Transverse colon (tissue), 4 donors: ENCODE data around the gene KCNIP3. TPM values are rescaled to one million over a fixed set of nuclear protein-coding genes. Genes with fewer than 3 reads are reported as not detected.

Experiments
- DNase-seq: peaks from one replicate; pipeline ENCODE4 v3.0.0-alpha.2; 2019
- H3K27ac ChIP-seq, 4 donors: fragments of 200-600 bp; sonication (generic); 2 replicates each; pipeline ENCODE4 v1.5.1; 2016 to 2018; ENCODE audit warnings: inconsistent platforms in 4 of 4
- H3K27me3 ChIP-seq: fragments of 200-600 bp; sonication (generic); 2 replicates; pipeline ENCODE4 v1.5.1; 2017; ENCODE audit warnings: inconsistent platforms
- H3K36me3 ChIP-seq, 4 donors: fragments of 200-600 bp; sonication (generic); 2 replicates each; pipeline ENCODE4 v1.5.1; 2017 to 2019; ENCODE audit warnings: inconsistent platforms in 4 of 4
- H3K4me1 ChIP-seq, 4 donors: fragments of 200-600 bp; sonication (generic); 2 replicates each; pipeline ENCODE4 v1.5.1; 2017 to 2020; ENCODE audit warnings: inconsistent platforms in 4 of 4
- H3K4me3 ChIP-seq, 4 donors: fragments of 200-600 bp; sonication (generic); 1 replicate in 1 of 4; 2 replicates in 3 of 4; pipeline versions ENCODE4 v1.5.1 to v1.6.1; 2017 to 2019; ENCODE audit warnings: inconsistent platforms in 4 of 4
- H3K9me3 ChIP-seq, 2 donors: fragments of 200-600 bp; sonication (generic); 2 replicates each; pipeline ENCODE4 v1.5.1; 2017 to 2019; ENCODE audit warnings: inconsistent platforms in 2 of 2
- EP300 ChIP-seq: sonication (generic); formaldehyde crosslinking; IDR thresholded peaks from one replicate; pipeline ENCODE4 v1.6.1; 2017; ENCODE audit warnings: antibody characterized with exemption, low read depth
- POLR2A ChIP-seq: fragments of 450-650 bp; IDR thresholded peaks from one replicate; pipeline ENCODE4 v1.6.1; 2016; ENCODE audit warnings: antibody characterized with exemption, mild to moderate bottlenecking, moderate library complexity
- POLR2AphosphoS5 ChIP-seq, 3 donors: sonication (generic); formaldehyde crosslinking; IDR thresholded peaks; one replicate each; pipeline ENCODE4 v1.6.1; 2016; ENCODE audit warnings: antibody characterized with exemption in 3 of 3
- WGBS, 2 donors: methylation state at CpG; one replicate each; pipeline ENCODE4 v1.1.5; 2018; ENCODE audit warnings: low coverage in 1 of 2; 5-methylcytosine and 5-hydroxymethylcytosine counted together
- in situ Hi-C, 4 donors: fragments of 200-750 bp; cut with MboI; loops; one replicate each; pipeline versions ENCODE4 v1.15.0 to v1.15.1; 2017; ENCODE audit warnings: low sequenced_read_pairs in 3 of 4, low pct_ligation_motif_present in 1 of 4, low pct_unique_long_range_greater_than_20kb in 1 of 4
- intact Hi-C: fragments of 100-400 bp; cut with DNase I; formaldehyde crosslinking; loops from one replicate; pipeline ENCODE4 v1.15.1; 2023; ENCODE audit warnings: low total_unique reads
- total RNA-seq, 4 donors: library from RNA; depleted of rRNA; stranded (reverse); fragments of >200 nt; gene quantifications; one replicate each; pipeline ENCODE4 v1.1.0, GENCODE V29; 2016
- TF ChIP-seq, protein P1 (sequence below), 5 experiments: fragments of 200-600 bp in 3 of 5; fragments of 450-650 bp in 2 of 5; sonication (generic) in 3 of 5; IDR thresholded peaks; 1 replicate in 2 of 5; 2 replicates in 3 of 5; pipeline ENCODE4 v1.5.1; 2016 to 2017; ENCODE audit warnings: antibody characterized with exemption in 5 of 5, inconsistent platforms in 3 of 5, mild to moderate bottlenecking in 2 of 5, moderate library complexity in 1 of 5

The KCNIP3 gene
- 1 to 10 TPM; 1.8 to 4.0 (median 2.2) TPM for total RNA-seq

DNA sequence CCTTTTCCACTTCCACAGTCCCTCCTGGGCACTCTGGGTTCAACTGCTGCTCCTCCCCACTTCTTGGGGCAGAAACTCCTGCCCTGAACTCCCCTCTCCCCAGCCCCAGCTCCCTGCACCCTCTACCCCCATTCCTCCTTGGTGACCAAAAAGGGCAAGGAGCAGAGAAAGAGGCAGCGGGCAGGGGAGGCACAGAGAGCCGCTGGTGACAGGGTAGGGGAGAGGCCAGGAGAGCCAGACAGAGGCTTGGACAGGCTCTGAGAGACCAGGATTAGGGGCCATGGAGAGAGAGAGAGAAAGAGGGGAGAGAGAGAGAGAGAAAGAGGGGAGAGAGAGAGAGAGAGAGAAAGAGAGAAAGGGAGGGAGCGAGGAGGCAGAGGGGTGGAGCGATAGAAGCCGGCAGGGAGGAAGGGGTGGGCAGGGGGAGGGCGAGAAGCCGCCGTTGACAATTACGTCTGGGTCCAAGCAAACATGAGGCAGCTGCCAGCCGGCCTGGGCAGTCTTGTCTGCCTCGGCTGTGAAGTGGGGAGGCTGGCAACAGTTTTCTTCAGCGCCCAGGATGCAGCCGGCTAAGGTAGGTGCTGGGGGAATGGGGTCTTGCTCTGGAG is at the start of gene KCNIP3:
Gene KCNIP3, plus strand, starts transcription at position 468 of the 608 bp plus-strand sequence. Its CDS starts 92 bp downstream, at position 560.
- WGBS, 2 donors = 0 to 5% methylated on average over 6 to 13 of the region's 13 CpGs
- peaks cover 0 to 9% (median 2%) of the 10 kb centered on the region in 4 donors for H3K4me1 ChIP-seq
- in situ Hi-C loops (no loop called here), intact Hi-C loops (no loop called here)
- H3K36me3 ChIP-seq = no peaks in the 10 kb centered on the region
- peaks cover 4% of the 10 kb centered on the region for H3K27me3 ChIP-seq
- no peaks in the 10 kb centered on the region for H3K9me3 ChIP-seq
- peak within 1 kb of the TSS in 1 of 4 donors; percentile 16 for H3K4me3 ChIP-seq
- H3K27ac ChIP-seq = no peak within 1 kb of the TSS
- DNase-seq = peak; percentile 35
- TF ChIP-seq, protein P1, sequence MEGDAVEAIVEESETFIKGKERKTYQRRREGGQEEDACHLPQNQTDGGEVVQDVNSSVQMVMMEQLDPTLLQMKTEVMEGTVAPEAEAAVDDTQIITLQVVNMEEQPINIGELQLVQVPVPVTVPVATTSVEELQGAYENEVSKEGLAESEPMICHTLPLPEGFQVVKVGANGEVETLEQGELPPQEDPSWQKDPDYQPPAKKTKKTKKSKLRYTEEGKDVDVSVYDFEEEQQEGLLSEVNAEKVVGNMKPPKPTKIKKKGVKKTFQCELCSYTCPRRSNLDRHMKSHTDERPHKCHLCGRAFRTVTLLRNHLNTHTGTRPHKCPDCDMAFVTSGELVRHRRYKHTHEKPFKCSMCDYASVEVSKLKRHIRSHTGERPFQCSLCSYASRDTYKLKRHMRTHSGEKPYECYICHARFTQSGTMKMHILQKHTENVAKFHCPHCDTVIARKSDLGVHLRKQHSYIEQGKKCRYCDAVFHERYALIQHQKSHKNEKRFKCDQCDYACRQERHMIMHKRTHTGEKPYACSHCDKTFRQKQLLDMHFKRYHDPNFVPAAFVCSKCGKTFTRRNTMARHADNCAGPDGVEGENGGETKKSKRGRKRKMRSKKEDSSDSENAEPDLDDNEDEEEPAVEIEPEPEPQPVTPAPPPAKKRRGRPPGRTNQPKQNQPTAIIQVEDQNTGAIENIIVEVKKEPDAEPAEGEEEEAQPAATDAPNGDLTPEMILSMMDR (IDR thresholded peaks at IDR 0.05) = no peak
- no peak for TF ChIP-seq POLR2AphosphoS5 (IDR thresholded peaks at IDR 0.05)
- TF ChIP-seq POLR2A = no peak
- TF ChIP-seq EP300 = no peak

DNA sequence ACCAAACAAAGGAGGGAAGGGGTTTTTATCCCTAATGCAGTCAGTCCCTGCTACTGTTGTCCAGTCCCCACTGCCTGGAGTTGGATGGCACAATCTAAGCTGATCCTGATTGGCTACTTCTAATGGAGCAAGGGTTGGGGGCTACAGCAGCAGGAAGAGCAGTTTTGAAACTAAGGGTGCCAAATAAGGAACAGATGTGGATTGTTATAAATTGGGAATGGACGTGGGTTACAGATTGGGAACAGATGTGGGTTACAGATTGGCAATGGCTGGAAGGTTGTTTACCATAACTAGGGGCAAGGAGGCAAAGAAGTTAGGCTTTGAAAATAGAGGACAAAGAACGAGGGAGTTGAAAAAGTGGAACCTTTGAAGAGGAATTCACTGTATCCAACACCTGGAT is 38.9 kb upstream of the KCNIP3 start:
- H3K27ac ChIP-seq = no peak overlapping the region
- H3K27me3 ChIP-seq = no peaks in the 10 kb centered on the region
- H3K36me3 ChIP-seq = no peaks in the 10 kb centered on the region
- no peak for TF ChIP-seq POLR2A
- no peak for TF ChIP-seq EP300
- no peak for TF ChIP-seq POLR2AphosphoS5 (IDR thresholded peaks at IDR 0.05)
- TF ChIP-seq, protein P1 (IDR thresholded peaks at IDR 0.05) = no peak
- H3K4me1 ChIP-seq = no peaks in the 10 kb centered on the region
- in situ Hi-C loops = no loop called here
- WGBS, 2 donors = 69 to 70% methylated on average over 2 of the region's 2 CpGs
- DNase-seq = no peak
- H3K9me3 ChIP-seq = peaks cover 0 to 4% of the 10 kb centered on the region in 2 donors
- intact Hi-C loops = no loop called here
- no peak overlapping the region for H3K4me3 ChIP-seq

DNA sequence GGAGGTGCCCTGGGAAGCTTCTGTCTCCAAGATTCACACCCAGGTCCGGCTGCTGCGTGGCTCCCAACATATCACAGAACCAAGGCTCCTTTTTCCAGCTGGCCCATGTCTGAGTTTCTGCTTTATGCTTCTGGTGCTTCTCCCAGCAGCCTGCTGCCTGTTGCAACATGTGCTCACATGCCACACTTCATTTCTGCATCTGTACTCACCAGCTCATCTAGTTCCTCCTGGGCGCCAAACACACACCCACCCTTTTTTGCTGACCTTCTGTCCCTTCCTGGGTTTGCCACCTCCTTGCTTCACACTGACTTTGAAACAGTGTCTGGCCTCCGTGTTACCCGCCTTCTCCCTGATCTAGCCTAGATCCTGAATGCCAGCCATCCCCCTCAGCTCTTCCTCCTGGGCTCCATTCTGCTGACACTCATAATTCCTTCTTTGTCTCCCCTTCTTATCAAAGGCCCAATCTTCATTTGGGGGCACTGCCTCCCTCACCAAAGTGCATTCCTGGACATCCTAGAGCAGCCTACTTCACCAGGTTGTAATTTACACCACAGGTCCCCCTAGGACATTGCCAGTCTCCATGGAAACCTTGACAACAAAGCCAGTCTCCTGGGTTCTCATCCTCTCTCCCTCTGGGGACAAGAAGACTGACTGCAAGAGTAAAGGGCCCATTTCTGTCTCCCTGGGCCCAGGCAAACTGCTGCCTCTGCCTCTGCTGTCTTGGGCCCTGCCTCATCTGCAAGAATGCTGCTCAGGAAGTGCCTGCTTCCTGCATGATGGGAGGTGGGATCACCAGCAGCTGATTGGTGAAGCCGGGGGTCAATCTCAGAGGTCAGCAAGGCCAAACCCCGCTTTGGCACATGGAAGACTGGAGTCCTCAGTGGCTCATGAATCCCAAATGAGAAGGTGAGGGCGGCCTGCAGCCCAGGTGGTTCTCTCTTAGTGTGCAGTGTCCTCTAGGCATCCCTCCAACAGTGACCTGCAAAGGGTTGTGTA is 36.8 kb upstream of the KCNIP3 start:
- in situ Hi-C loops (no loop called here), intact Hi-C loops (no loop called here)
- H3K4me1 ChIP-seq = no peaks in the 10 kb centered on the region
- no peaks in the 10 kb centered on the region for H3K36me3 ChIP-seq
- DNase-seq = no peak
- TF ChIP-seq, protein P1 (IDR thresholded peaks at IDR 0.05) = no peak
- TF ChIP-seq POLR2A (no peak), POLR2AphosphoS5 (IDR thresholded peaks at IDR 0.05) (no peak), EP300 (no peak)
- H3K27me3 ChIP-seq = no peaks in the 10 kb centered on the region
- H3K9me3 ChIP-seq = peaks cover 0 to 4% of the 10 kb centered on the region in 2 donors
- WGBS, 2 donors = 20 to 75% methylated on average over 1 to 8 of the region's 8 CpGs
- no peak overlapping the region for H3K4me3 ChIP-seq
- no peak overlapping the region for H3K27ac ChIP-seq

DNA sequence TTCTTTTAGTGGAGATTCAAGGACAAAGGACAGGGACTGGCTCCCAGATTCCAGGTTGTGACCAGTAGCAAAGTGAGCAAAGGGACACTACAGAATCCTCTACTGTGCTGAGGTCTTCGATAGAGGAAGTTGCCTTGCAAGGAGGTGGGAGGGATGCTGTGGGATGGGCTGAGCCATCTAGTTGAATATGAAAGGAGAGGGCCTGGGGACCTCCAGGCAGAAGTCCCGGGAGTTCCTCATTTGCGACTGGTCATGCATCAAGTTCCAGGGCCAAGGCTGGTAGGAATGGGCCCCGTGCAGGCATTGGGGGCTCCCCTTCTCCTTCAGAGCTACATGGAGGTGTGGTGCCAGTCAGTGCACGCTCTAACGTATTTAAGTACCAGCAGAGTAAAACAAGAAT is 35.5 kb upstream of the KCNIP3 start:
- DNase-seq = no peak
- H3K4me1 ChIP-seq = no peaks in the 10 kb centered on the region
- no peak overlapping the region for H3K27ac ChIP-seq
- WGBS, 2 donors = 66 to 76% methylated on average over 5 to 6 of the region's 6 CpGs
- no peaks in the 10 kb centered on the region for H3K27me3 ChIP-seq
- H3K9me3 ChIP-seq = peaks cover 0 to 4% of the 10 kb centered on the region in 2 donors
- intact Hi-C loops (no loop called here), in situ Hi-C loops (no loop called here)
- no peak overlapping the region for H3K4me3 ChIP-seq
- H3K36me3 ChIP-seq = no peaks in the 10 kb centered on the region
- TF ChIP-seq, protein P1 (IDR thresholded peaks at IDR 0.05) = no peak
- TF ChIP-seq POLR2A (no peak), POLR2AphosphoS5 (IDR thresholded peaks at IDR 0.05) (no peak), EP300 (no peak)
